Fibroblast of villous mesenchyme (primary cell): Measurements from ENCODE around the gene TMEM86B. TPM values are rescaled to one million over a fixed set of nuclear protein-coding genes. Genes with fewer than 3 reads are reported as not detected.

Experiments
- DNase-seq: peaks from one replicate; pipeline ENCODE4 v3.0.0-alpha.2; 2010; ENCODE audit warnings: low read depth
- H3K4me3 ChIP-seq: 2 replicates; pipeline ENCODE4 v1.5.1; 2011; ENCODE audit warnings: low read depth, mild to moderate bottlenecking, low read length
- CTCF ChIP-seq: IDR thresholded peaks from 2 replicates; pipeline ENCODE4 v1.5.1; 2012; ENCODE audit warnings: low read depth, mild to moderate bottlenecking, low read length; ENCODE audit not compliant: insufficient read depth
- total RNA-seq: library from RNA; depleted of rRNA; stranded (reverse); fragments of >200 nt; gene quantifications from 2 replicates; pipeline ENCODE4 v1.2.3, GENCODE V29; 2012

TMEM86B gene
- total RNA-seq, 1 donor: 1.7 TPM

- no peak for DNase-seq
- peak overlapping the region; percentile 72 for H3K4me3 ChIP-seq
- TF ChIP-seq CTCF: no peak
Observed at GRCh38 chr19:55256562-55257460, 28.2 kb upstream of the TMEM86B start.

GRCh38 chr19:55255618-55256423 lies 27.3 kb upstream of the TMEM86B start:
- H3K4me3 ChIP-seq: no peak overlapping the region
- no peak for TF ChIP-seq CTCF
- no peak for DNase-seq

- TF ChIP-seq CTCF: no peak
- no peak for DNase-seq
- H3K4me3 ChIP-seq: no peak overlapping the region
Observed at GRCh38 chr19:55254625-55254977, 26.0 kb upstream of the TMEM86B start.

- no peak overlapping the region for H3K4me3 ChIP-seq
- no peak for TF ChIP-seq CTCF
- DNase-seq: no peak
Observed at GRCh38 chr19:55253842-55254624, 25.5 kb upstream of the TMEM86B start.

GRCh38 chr19:55252760-55253663 lies 24.4 kb upstream of the TMEM86B start:
- no peak for DNase-seq
- no peak overlapping the region for H3K4me3 ChIP-seq
- TF ChIP-seq CTCF: no peak
